Hepatocyte (in vitro differentiated cells): ENCODE results near the gene DGCR2. TPM values are rescaled to one million over a fixed set of nuclear protein-coding genes. Genes with fewer than 3 reads are reported as not detected.
A peak's percentile ranks its signal among the peaks of the same experiment; 100 is the strongest.

Experiments
- DNase-seq: peaks from one replicate; pipeline ENCODE4 v3.0.0-alpha.2; 2016; ENCODE audit warnings: low spot score
- H2AFZ ChIP-seq: fragments of 200-600 bp; sonication (generic); 2 replicates; pipeline ENCODE4 v1.6.0; 2016; ENCODE audit warnings: antibody characterized with exemption, mild to moderate bottlenecking
- H3K27ac ChIP-seq: fragments of 200-600 bp; sonication (generic); 2 replicates; pipeline ENCODE4 v1.5.1; 2016; ENCODE audit warnings: mild to moderate bottlenecking
- H3K27me3 ChIP-seq: fragments of 200-600 bp; sonication (generic); 2 replicates; pipeline ENCODE4 v1.6.1; 2016
- H3K36me3 ChIP-seq: fragments of 200-600 bp; sonication (generic); replicated peaks from 2 replicates; pipeline ENCODE4 v1.5.1; 2016; ENCODE audit warnings: low read depth; ENCODE audit not compliant: insufficient read depth
- H3K4me1 ChIP-seq: fragments of 200-600 bp; sonication (generic); 2 replicates; pipeline ENCODE4 v1.5.1; 2016; ENCODE audit warnings: mild to moderate bottlenecking, moderate library complexity; ENCODE audit not compliant: insufficient read depth
- H3K4me2 ChIP-seq: fragments of 200-600 bp; sonication (generic); 2 replicates; pipeline ENCODE4 v1.6.0; 2016
- H3K4me3 ChIP-seq: fragments of 200-600 bp; sonication (generic); 2 replicates; pipeline ENCODE4 v1.5.1; 2016; ENCODE audit warnings: mild to moderate bottlenecking
- H3K79me2 ChIP-seq: fragments of 200-600 bp; sonication (generic); 2 replicates; pipeline ENCODE4 v1.6.0; 2017; ENCODE audit warnings: mild to moderate bottlenecking
- H3K9me2 ChIP-seq: fragments of 200-600 bp; sonication (generic); replicated peaks from 2 replicates; pipeline ENCODE4 v1.6.0; 2017; ENCODE audit warnings: mild to moderate bottlenecking; ENCODE audit not compliant: insufficient read depth
- H3K9me3 ChIP-seq: fragments of 200-600 bp; sonication (generic); 2 replicates; pipeline ENCODE4 v1.5.1; 2016; ENCODE audit warnings: low read depth, mild to moderate bottlenecking
- H4K20me1 ChIP-seq: fragments of 200-600 bp; sonication (generic); 2 replicates; pipeline ENCODE4 v1.6.0; 2016; ENCODE audit warnings: mild to moderate bottlenecking; ENCODE audit not compliant: insufficient read depth, poor library complexity, severe bottlenecking
- EZH2 ChIP-seq: fragments of 200-600 bp; sonication (generic); IDR thresholded peaks from 2 replicates; pipeline ENCODE4 v1.6.1; 2016; ENCODE audit warnings: antibody characterized with exemption, mild to moderate bottlenecking, borderline replicate concordance
- EZH2phosphoT487 ChIP-seq: fragments of 200-600 bp; sonication (generic); IDR thresholded peaks from one replicate; pipeline ENCODE4 v1.6.1; 2018; ENCODE audit warnings: antibody characterized with exemption, mild to moderate bottlenecking, low read depth, moderate library complexity; ENCODE audit not compliant: unreplicated experiment, severe bottlenecking
- WGBS: methylation state at CpG from one replicate; pipeline ENCODE4 v1.1.6; 2016; ENCODE audit warnings: low lambda C conversion rate; ENCODE audit errors: missing lambda C conversion rate; 5-methylcytosine and 5-hydroxymethylcytosine counted together
- polyA plus RNA-seq: library from polyadenylated mRNA; unstranded; fragments of >200 nt; fragmentation: Nextera tagmentation; extraction: Ambion mirVana; gene quantifications from 2 replicates; pipeline ENCODE4 v1.2.1, GENCODE V29; 2016
- total RNA-seq: library from RNA; depleted of rRNA; stranded (reverse); fragments of >200 nt; gene quantifications from 2 replicates; pipeline ENCODE4 v1.2.3, GENCODE V29; 2014
- TF ChIP-seq, protein P1 (sequence below): fragments of 200-600 bp; sonication (generic); IDR thresholded peaks from 2 replicates; pipeline ENCODE4 v1.5.1; 2016; ENCODE audit warnings: antibody characterized with exemption, mild to moderate bottlenecking; ENCODE audit not compliant: poor library complexity

Gene DGCR2
- total and polyA plus RNA-seq, 2 experiments from 2014 or later = 61.5 to 67.2 TPM

GRCh38 chr22:19123936-19124335 lies 1.7 kb upstream of the DGCR2 start:
- Histone ChIP-seq H3K36me3 (no peaks in the 10 kb centered on the region), H3K27me3 (no peaks in the 10 kb centered on the region), H4K20me1 (peaks cover 27% of the 10 kb centered on the region), H3K4me3 (no peak overlapping the region), H3K4me1 (peaks cover 15% of the 10 kb centered on the region), H3K9me2 (no peaks in the 10 kb centered on the region), H3K4me2 (no peak overlapping the region), H3K27ac (no peak overlapping the region), H3K79me2 (peaks cover 28% of the 10 kb centered on the region), H2AFZ (no peak overlapping the region), H3K9me3 (no peaks in the 10 kb centered on the region)
- no peak for DNase-seq
- TF ChIP-seq EZH2 (no peak), EZH2phosphoT487 (no peak)
- TF ChIP-seq, protein P1, sequence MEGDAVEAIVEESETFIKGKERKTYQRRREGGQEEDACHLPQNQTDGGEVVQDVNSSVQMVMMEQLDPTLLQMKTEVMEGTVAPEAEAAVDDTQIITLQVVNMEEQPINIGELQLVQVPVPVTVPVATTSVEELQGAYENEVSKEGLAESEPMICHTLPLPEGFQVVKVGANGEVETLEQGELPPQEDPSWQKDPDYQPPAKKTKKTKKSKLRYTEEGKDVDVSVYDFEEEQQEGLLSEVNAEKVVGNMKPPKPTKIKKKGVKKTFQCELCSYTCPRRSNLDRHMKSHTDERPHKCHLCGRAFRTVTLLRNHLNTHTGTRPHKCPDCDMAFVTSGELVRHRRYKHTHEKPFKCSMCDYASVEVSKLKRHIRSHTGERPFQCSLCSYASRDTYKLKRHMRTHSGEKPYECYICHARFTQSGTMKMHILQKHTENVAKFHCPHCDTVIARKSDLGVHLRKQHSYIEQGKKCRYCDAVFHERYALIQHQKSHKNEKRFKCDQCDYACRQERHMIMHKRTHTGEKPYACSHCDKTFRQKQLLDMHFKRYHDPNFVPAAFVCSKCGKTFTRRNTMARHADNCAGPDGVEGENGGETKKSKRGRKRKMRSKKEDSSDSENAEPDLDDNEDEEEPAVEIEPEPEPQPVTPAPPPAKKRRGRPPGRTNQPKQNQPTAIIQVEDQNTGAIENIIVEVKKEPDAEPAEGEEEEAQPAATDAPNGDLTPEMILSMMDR = no peak
- WGBS = 80% methylated on average over 4 of the region's 4 CpGs

DNA sequence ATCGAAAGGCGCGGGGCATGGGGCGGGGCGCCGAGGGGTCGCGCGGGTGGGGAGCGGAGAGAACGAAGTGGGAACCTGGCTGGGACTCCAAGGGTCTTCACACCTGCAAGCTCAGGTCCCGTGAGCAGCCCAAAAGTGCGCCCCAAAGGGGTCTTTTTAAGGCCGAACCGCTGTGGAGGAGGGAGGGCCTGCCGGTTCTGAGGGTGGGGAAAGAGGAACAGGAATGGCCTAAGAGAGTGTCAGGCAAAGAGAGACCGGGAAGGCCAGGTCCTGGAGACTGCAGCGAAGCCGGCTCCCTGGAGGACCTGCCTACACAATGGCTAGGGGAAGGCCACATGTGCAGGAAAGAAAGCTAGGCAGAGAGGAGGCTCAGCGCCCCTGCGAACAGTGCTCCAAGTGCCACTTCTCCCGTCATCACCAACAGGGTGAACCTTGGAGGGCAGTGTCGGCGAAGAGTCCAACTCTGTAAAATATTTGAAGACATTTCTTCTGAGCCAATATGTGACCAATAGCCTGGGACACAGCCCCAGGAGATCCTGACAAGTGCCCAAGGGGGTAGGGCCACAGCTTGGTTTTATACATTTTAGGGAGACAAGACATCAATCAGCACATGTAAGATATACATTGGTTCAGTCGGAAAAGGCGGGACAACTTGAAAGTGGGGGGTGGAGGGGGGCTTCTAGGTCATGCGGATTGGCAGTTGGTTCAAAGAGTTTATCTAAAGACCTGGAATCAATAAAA lies 710 bp upstream of the DGCR2 start:
- H3K79me2 ChIP-seq = peaks cover 38% of the 10 kb centered on the region
- TF ChIP-seq EZH2phosphoT487 (no peak), EZH2 (no peak)
- TF ChIP-seq, protein P1 = no peak
- H3K36me3 ChIP-seq = no peaks in the 10 kb centered on the region
- H3K4me2 ChIP-seq = peak overlapping the region; percentile 96
- H3K9me3 ChIP-seq = no peaks in the 10 kb centered on the region
- H3K27me3 ChIP-seq = no peaks in the 10 kb centered on the region
- peak overlapping the region; percentile 65 for H3K27ac ChIP-seq
- H3K4me1 ChIP-seq = peaks cover 15% of the 10 kb centered on the region
- H3K9me2 ChIP-seq = no peaks in the 10 kb centered on the region
- peaks cover 38% of the 10 kb centered on the region for H4K20me1 ChIP-seq
- WGBS = 19% methylated on average over 19 of the region's 27 CpGs
- peak overlapping the region; percentile 32 for H3K4me3 ChIP-seq
- peak overlapping the region; percentile 94 for H2AFZ ChIP-seq
- peak; percentile 63 for DNase-seq

DNA sequence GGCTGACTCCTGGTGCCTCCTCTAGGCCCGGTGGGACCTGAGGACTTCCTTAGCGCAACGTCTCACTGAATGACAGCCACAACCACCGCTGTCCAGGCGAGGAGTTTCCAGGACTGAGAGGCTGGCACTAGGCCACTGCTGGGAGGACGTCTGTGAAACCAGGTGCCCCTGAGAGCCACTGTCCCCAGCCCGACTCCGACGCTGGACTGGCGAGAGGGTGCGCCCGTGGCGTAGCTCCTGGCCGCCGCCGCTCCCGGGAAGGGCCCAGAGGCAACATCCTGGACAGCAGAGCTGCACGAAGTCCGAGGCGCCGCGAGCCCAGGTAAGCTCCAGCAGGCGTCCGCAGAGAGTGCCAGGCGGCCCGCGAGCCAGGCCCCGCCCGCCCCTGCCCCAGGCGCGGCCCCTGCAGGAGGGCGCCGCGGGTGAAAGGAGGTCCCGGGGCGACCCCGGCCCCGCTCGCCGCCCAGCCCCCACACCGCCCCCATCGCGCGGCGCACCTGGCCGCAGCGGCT lies 525 bp downstream of the DGCR2 start:
- Histone ChIP-seq H3K4me1 (peaks cover 15% of the 10 kb centered on the region), H3K27me3 (no peaks in the 10 kb centered on the region), H3K9me3 (no peaks in the 10 kb centered on the region), H2AFZ (peak overlapping the region; percentile 82), H3K79me2 (peaks cover 50% of the 10 kb centered on the region), H3K36me3 (no peaks in the 10 kb centered on the region), H3K4me3 (peak overlapping the region; percentile 68), H4K20me1 (peaks cover 50% of the 10 kb centered on the region), H3K9me2 (no peaks in the 10 kb centered on the region), H3K27ac (peak overlapping the region; percentile 95), H3K4me2 (peak overlapping the region; percentile 91)
- peak; percentile 82 for DNase-seq
- TF ChIP-seq, protein P1 = no peak
- no peak for TF ChIP-seq EZH2phosphoT487
- TF ChIP-seq EZH2 = no peak
- WGBS = 1% methylated on average over 42 of the region's 47 CpGs
